NCI-H146 treated with DMSO at 0.1 percent for 48 hours (cell line): ENCODE measurements around the gene IL24.
"Not testable (repeated sequence)": the region's sequence is repeated elsewhere in the genome, so short reads cannot be mapped to it uniquely, and the experiment has no call there.

Experiments
- DNase-seq: peaks from one replicate; lab custom pipeline; 2025; ENCODE audit not compliant: unreplicated experiment; lab: John Stamatoyannopoulos, UW

Gene IL24

DNA sequence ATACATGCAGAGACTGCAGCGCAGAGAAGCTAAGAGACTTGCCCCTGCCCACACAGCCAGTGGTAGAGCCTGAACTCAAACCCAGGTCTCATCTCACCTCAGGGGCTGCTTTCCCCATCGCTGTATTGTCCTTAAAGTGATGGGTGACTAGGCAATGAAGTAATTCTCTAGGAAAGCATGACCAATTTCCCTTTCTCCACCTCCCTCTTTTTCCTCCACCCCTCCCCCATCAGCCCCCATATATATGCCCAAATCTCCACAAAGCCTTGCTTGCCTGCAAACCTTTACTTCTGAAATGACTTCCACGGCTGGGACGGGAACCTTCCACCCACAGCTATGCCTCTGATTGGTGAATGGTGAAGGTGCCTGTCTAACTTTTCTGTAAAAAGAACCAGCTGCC lies at the start of gene IL24:
Gene IL24 (plus strand): TSS at position 269 of the 400 bp plus-strand sequence. CDS start 390 bp downstream, outside the sequence.
- DNase-seq, result no peak

DNA sequence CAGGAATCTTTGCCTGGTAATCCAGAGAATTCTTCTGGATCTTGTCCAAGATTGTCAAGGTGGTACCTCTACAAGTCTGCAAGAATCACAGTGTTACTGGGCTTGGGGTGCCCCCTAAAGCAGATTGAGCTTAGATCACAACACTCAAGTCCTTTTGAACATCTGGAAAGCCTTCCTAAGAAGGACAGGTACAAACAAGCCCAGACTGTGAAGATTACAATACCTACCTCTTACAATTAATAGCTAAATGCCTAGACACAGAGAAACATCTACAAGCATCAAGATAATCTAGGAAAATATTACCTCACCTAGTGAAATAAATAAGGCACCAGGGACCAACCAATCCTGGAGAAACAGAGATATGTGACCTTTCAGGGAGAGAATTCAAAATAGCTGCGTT lies 49.3 kb upstream of the IL24 start:
- DNase-seq, result no peak

- no peak for DNase-seq
Measured at GRCh38 chr1:206850401-206850800, 46.8 kb upstream of the IL24 start.

GRCh38 chr1:206851341-206852010 lies 45.8 kb upstream of the IL24 start:
- DNase-seq, result no peak

GRCh38 chr1:206852662-206853061 lies 44.6 kb upstream of the IL24 start:
- DNase-seq, result not testable (repeated sequence)

DNA sequence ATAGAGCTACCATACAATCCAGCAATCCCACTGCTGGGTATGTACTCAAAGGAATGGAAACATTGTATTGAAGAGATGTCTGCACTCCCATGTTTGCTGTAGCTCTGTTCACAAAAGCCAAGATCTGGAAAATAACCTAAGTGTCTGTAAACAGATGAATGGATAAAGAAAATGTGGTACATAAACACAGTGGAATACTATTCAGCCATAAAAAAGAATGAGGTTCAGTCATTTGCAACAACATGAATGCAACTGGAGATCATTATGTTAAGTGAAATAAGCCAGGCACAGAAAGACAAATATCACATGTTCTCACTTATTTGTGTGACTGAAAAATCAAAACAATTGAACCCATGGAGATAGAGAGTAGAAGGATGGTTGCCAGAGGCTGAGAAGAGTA lies 43.5 kb upstream of the IL24 start:
- not testable (repeated sequence) for DNase-seq

DNA sequence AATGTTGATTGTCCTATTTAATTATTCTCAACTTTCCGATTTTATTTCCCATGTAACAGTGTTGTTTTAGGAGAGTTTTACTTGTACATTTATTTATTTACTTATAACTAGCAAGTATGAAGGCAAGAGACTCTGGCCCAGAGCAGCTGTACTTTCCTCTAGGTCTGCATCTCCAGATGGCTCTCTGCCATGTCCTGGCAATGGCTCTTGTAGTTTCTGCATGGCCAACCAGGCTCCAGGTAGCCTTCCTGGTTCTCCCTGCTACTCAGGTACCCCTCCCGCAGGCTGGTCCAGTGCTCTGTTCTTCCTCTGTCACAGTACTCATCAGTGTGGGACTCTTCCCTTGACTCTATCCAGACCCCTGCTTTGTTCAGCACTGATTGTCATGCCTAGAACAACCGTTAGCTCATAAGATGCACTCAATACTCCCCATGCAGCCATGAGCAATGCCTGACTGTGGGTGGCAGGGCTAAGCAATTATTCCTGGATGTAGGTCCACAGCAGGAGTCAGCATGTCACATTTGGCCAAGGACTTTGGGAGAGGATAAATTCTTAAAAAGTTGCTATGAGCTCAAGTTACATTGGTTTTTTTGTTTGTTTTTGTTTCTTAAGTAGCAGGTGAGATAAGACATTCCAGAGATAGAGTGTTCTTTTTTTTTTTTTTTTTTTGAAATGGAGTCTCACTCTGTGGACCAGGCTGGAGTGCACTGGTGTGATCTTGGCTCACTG lies 42.7 kb upstream of the IL24 start:
- no peak for DNase-seq

DNA sequence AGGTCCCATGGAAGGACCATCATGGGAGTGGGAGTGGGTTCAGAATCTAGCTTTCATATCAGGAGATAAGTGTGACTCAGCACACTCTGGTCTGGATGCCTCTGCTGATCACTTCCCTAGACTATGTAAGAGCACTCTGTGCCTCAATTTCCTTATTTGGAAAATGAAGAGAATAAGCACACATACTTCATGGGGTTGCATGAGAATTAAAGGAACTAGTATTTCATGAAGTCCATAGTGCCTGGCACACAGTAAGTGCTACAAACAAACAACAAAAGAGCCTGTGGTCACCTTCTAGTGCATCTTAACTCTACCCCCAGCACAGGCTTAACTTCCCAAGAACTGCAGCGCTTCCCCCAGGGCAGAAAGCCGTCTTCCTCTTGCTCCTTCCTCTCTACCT lies 41.4 kb upstream of the IL24 start:
- DNase-seq, result no peak

DNA sequence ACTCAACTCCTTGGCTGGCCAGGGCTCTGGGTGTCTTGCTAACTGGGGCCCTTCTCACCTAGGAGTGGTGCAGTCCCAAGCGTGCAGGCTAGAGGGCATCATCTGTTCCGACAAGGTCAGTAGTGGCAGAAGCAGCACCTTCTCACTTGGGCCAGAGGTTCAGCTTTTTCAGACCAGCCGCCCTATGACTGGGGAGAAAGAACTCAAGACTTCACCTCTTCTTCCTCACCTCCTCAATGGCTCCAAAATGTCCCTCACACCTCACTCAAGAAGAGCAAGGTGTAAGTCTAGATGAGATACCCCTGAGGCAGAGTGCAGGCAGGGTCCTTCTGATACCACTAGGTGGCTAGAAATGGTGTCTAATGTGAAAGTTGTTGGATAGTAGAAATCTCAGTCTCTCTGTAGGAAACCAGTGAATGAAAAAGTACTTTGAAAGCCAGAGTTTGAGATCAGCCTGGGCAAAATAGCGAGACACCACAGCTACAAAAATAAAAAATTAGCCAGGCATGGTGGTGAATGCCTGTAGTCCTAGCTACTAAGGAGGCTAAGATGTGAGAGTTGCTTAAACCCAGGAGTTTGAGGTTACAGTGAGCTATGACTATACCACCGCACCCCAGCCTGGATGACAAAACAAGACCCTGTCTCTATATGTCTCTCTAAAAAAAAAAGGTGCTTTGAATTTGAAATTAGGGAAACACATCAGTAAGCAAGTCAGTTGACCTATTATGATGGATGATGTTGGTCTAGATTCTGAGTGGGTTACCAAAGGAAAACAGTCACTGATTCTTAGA lies 40.4 kb upstream of the IL24 start:
- DNase-seq, result no peak

DNA sequence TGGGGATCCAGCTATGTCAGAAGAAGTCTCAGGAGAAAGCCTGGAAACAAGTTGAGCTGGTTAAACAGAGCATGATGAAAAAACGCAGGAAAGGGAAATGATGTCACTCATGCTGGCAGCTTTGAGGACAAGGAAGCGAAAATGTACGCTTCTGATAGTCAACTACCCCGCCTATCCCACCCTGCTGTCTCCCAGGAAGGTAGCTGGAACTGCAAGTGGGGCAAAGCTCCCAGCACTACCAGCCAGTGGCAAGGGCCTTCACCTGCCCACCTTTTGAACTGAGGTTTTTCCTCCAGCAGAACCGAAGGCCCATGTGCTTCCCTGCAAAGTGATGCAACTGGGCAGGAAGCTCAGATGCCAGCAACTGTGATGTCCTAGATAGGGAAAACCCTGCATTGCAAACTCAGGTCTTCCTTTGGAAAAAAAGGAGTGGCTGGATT lies 38.1 kb upstream of the IL24 start:
- DNase-seq, result no peak

DNA sequence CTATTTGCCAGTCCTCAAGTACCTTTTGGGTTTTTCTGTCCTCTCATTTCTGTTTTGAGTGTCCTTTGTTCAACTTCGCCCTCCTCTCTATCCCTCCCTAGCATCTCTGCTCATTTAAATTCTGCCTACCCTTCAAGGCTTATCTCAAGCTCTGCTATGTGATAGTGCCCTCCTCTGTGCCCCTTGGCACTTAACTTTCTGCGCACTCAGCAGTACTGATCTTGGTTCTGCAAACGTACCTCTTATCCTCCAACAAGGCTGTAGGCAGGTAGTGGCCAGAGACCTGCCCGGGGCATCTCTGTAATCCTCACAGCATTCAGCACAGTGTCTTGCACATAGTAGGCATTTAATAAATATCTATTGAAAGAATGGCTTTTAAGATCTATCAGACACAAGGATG lies 37.1 kb upstream of the IL24 start:
- no peak for DNase-seq

- DNase-seq, result no peak
Measured at GRCh38 chr1:206863266-206863665, 34.0 kb upstream of the IL24 start.

DNA sequence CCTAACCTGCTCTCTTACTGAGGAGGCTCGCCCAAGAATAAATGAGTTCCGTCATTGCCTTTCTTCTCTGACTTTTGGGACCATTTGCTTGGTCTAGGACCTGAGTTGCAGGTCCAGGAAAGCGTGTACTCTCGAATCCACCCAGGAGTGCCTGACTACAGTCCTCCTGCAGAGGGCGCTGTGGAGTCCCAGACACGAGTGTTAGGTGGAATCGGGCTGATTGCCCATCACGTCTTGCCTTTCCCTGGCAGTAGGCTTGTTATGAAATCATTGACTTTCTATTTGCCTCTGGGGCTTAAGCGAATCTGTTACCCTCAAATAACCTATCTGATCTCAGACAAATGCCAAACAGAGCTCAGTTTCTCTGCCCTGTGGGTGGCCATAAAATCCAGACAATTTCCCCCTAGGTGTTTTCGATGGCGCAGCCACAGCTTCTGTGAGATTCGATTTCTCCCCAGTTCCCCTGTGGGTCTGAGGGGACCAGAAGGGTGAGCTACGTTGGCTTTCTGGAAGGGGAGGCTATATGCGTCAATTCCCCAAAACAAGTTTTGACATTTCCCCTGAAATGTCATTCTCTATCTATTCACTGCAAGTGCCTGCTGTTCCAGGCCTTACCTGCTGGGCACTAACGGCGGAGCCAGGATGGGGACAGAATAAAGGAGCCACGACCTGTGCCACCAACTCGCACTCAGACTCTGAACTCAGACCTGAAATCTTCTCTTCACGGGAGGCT lies 32.1 kb upstream of the IL24 start, which contains the start of gene IL20:
Gene IL20 (plus strand): TSS at position 685 of the 733 bp plus-strand sequence. CDS start 230 bp downstream, outside the sequence.
- DNase-seq, result peak; percentile 37

GRCh38 chr1:206866062-206866461 lies 31.2 kb upstream of the IL24 start:
- DNase-seq, result no peak

- no peak for DNase-seq
Measured at GRCh38 chr1:206867239-206867638, 30.0 kb upstream of the IL24 start.

- no peak for DNase-seq
Measured at GRCh38 chr1:206867716-206868115, 29.5 kb upstream of the IL24 start.

GRCh38 chr1:206868264-206868663 lies 29.0 kb upstream of the IL24 start:
- no peak for DNase-seq

GRCh38 chr1:206872139-206872538 lies 25.1 kb upstream of the IL24 start:
- no peak for DNase-seq

- no peak for DNase-seq
Measured at GRCh38 chr1:206873603-206874188, 23.5 kb upstream of the IL24 start.

- DNase-seq, result no peak
Measured at GRCh38 chr1:206875752-206876377, 21.4 kb upstream of the IL24 start.
